Body of pancreas (tissue), 4 donors: Measurements from ENCODE around the gene THBS2.

Experiments
- POLR2A ChIP-seq, 3 donors: fragments of 450-650 bp; IDR thresholded peaks; one replicate each; pipeline ENCODE4 v1.6.1; 2016; ENCODE audit warnings: antibody characterized with exemption in 3 of 3, mild to moderate bottlenecking in 2 of 3
- TF ChIP-seq, protein P1 (sequence below), 7 experiments: fragments of 450-650 bp in 4 of 7; fragments of 200-600 bp in 3 of 7; sonication (generic) in 3 of 7; IDR thresholded peaks; one replicate each; pipeline ENCODE4 v1.5.1; 2016 to 2019; ENCODE audit warnings: antibody characterized with exemption in 7 of 7

DNA sequence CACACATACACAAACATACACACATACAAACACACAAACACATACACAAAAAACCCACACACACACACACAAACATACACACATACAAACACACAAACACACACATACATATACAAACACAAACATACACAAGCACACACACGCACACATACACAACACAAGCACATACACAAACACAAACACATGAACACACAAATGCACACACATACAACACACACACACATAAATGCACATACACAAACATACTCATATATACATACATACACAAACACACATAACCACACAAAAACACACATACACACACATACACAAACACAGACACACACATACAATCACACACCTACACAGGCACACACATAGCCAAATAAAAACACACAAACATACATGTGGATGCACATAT, 30.3 kb upstream of the THBS2 start:
- TF ChIP-seq, protein P1, sequence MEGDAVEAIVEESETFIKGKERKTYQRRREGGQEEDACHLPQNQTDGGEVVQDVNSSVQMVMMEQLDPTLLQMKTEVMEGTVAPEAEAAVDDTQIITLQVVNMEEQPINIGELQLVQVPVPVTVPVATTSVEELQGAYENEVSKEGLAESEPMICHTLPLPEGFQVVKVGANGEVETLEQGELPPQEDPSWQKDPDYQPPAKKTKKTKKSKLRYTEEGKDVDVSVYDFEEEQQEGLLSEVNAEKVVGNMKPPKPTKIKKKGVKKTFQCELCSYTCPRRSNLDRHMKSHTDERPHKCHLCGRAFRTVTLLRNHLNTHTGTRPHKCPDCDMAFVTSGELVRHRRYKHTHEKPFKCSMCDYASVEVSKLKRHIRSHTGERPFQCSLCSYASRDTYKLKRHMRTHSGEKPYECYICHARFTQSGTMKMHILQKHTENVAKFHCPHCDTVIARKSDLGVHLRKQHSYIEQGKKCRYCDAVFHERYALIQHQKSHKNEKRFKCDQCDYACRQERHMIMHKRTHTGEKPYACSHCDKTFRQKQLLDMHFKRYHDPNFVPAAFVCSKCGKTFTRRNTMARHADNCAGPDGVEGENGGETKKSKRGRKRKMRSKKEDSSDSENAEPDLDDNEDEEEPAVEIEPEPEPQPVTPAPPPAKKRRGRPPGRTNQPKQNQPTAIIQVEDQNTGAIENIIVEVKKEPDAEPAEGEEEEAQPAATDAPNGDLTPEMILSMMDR (IDR thresholded peaks at IDR 0.05): no peak
- TF ChIP-seq POLR2A (IDR thresholded peaks at IDR 0.05): no peak
